ES-I3 (cell line): ENCODE data around the gene GPR61.

Source experiments
- H3K36me3 ChIP-seq: 2 replicates; pipeline ENCODE4 v1.6.1; 2013; ENCODE audit warnings: mild to moderate bottlenecking, low read length, control low read depth, moderate library complexity; ENCODE audit not compliant: insufficient read depth
- H3K4me1 ChIP-seq: 2 replicates; pipeline ENCODE4 v1.6.1; 2013; ENCODE audit warnings: mild to moderate bottlenecking, control low read depth, low read length; ENCODE audit not compliant: insufficient read depth
- H3K9ac ChIP-seq: 2 replicates; pipeline ENCODE4 v1.6.1; 2013; ENCODE audit warnings: low read depth, mild to moderate bottlenecking, low read length, moderate library complexity
- H3K9me3 ChIP-seq: 2 replicates; pipeline ENCODE4 v1.6.1; 2013; ENCODE audit warnings: mild to moderate bottlenecking, low read length, moderate library complexity; ENCODE audit not compliant: control insufficient read depth, insufficient read depth

The GPR61 gene, protein sequence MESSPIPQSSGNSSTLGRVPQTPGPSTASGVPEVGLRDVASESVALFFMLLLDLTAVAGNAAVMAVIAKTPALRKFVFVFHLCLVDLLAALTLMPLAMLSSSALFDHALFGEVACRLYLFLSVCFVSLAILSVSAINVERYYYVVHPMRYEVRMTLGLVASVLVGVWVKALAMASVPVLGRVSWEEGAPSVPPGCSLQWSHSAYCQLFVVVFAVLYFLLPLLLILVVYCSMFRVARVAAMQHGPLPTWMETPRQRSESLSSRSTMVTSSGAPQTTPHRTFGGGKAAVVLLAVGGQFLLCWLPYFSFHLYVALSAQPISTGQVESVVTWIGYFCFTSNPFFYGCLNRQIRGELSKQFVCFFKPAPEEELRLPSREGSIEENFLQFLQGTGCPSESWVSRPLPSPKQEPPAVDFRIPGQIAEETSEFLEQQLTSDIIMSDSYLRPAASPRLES

DNA sequence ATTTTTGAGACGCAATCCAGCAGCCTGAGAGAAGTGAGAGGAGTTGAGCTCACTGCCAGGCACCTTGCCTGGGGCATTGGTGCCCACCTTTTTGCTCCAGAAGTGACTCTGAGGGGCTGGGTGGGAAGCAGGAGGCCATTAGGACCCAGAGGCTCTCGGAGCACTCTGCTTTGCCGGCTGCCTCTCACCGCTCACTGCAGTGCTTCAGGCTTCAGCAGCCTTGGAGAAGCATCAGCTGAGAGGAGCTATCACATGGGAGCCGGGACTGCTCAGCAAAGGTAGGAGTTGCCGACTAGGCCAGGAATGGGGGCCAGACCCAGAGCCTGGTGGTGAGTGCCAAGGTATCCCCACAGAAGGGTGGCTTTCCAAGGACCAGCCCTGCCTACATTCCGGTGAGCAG lies at the start of gene GPR61:
Gene GPR61 (plus strand): TSS at position 197 of the 400 bp plus-strand sequence. CDS start 3,151 bp downstream, outside the sequence.
- Histone ChIP-seq H3K4me1 (peaks cover 10% of the 10 kb centered on the region; the same call in 1 of the 2 replicates), H3K9ac (peak within 1 kb of the TSS; percentile 17; the same call in 1 of the 2 replicates), H3K9me3 (no peaks in the 10 kb centered on the region), H3K36me3 (no peaks in the 10 kb centered on the region)

DNA sequence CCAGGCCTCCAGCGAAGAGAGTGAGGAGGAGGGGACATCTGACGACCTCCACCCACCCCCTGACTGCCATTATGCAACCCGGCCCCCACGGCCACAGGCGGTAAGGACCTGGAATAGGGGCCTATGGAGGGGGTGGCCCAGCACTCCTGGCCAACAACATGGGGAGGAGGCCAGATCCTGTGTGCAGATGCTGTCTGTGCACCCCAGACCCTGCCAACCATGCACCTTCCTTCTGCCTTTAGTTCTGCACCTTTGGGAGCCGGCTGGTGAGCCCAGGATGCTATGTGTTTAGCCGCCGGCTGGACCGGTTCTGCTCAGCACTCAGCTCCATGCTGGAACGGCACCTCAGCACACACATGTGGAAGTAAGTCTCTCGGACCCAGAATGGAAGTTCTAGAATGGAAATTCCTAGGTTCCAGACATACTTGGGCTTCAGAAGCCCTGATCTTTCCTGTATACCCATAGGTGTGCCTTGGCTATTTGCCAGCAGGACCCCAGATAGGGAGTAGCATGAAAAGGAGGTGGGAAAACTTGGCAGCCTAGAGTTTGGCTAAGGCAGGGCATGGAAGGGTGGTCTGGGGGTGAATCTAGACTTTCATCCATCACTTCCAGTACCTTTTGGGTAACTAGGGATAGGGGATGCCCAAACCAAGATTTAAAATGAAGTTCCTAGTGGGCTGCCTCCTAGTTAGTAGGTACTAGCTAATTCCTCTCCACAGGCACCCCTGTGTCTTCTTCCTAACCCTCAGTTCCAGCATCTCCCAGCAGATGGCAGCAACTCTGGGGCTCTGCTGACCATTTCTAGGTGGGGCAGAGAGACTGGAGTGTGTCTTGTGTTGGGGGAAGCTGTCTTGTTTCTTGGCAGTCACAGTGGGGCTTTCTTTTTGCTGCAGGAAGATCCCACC lies 49.4 kb upstream of the GPR61 start:
- no peaks in the 10 kb centered on the region; the same call in 1 of the 2 replicates for H3K36me3 ChIP-seq
- peaks cover 5% of the 10 kb centered on the region; the same call in 1 of the 2 replicates for H3K4me1 ChIP-seq
- no peak overlapping the region for H3K9ac ChIP-seq
- no peaks in the 10 kb centered on the region for H3K9me3 ChIP-seq

DNA sequence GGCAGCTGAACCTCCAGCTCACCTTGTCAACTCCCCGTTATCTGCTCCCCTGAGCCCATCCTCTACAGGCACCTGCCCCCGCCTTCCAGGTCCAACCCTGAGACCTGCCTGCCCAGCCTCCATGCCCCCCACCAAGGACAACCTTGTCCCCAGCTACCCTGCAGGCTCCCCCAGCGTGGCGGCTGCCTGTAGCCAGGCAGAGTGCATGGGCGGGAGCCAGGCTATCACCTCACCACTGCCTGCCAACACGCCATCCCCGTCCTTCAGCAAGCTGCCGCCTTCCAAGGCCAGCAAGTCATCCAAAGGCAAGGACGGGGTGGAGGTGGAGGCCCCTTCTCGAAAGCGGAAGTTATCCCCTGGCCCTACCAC lies 48.8 kb upstream of the GPR61 start:
- Histone ChIP-seq H3K36me3 (no peaks in the 10 kb centered on the region; the same call in 1 of the 2 replicates), H3K9me3 (no peaks in the 10 kb centered on the region), H3K4me1 (peaks cover 4% of the 10 kb centered on the region; the same call in 1 of the 2 replicates), H3K9ac (no peak overlapping the region)

DNA sequence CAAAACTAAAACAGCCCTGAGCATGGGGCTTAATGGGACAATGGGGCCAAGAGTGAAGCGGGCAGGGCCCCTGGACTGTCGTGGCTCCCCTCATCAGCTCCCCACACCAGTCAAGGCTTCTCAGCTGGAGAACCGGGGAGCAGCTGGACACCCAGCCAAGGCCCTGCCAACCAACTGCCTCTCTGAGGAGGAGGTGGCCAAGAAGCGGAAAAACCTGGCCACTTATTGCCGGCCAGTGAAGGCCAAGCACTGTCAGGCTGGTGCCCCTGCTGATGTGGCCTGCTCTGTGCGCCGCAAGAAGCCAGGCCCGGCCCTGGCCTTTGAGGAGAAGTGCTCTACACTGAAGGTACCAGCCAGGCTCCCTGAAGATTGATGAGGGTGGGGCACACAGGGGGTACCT lies 48.3 kb upstream of the GPR61 start:
- Histone ChIP-seq H3K9me3 (no peaks in the 10 kb centered on the region), H3K36me3 (no peaks in the 10 kb centered on the region; the same call in 1 of the 2 replicates), H3K9ac (no peak overlapping the region), H3K4me1 (peaks cover 4% of the 10 kb centered on the region; the same call in 1 of the 2 replicates)

DNA sequence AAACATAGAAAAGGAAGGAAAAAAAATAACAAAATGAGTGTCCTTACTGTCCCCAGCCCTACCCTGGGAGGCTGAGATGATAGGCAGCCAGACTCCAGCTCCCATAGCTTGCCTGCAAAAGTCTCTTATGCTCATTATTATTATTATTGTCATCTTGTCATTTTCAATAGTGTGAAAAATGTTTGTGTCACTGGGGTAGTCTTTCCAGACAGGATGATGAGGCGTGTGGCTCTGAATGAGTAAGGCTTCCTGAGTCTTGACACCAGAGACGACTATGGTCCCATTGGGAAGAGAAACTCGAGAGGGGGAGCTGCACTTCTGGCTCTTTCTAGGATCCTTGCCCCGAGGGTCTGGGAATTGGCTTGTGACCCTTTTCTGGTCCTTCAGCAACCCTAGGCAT lies 46.9 kb upstream of the GPR61 start:
- H3K9me3 ChIP-seq = no peaks in the 10 kb centered on the region
- H3K9ac ChIP-seq = no peak overlapping the region
- peaks cover 9% of the 10 kb centered on the region for H3K4me1 ChIP-seq
- H3K36me3 ChIP-seq = no peaks in the 10 kb centered on the region; the same call in 1 of the 2 replicates

DNA sequence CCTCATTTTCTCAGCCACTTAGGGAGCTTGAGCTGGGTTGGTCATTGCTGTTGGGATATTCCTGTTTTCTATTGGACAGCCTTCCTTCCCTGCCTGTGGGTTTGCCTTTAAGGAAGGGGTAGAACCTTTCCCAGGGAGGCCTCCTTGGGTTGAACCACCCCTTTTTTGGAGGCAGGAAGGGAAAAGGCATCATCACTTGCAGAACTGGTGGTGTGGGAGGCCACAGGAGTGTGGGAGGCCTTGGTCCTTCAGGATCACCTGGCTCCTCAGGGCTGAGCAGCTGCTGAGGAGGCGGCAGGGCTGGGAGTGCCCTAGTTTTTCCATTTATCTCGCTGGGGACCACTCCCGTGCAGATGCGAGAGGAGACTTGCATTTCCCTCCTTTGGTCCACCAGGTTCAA lies 46.4 kb upstream of the GPR61 start:
- Histone ChIP-seq H3K36me3 (no peaks in the 10 kb centered on the region; the same call in 1 of the 2 replicates), H3K9ac (peak overlapping the region; percentile 96; the same call in 1 of the 2 replicates), H3K9me3 (no peaks in the 10 kb centered on the region), H3K4me1 (peaks cover 11% of the 10 kb centered on the region)

DNA sequence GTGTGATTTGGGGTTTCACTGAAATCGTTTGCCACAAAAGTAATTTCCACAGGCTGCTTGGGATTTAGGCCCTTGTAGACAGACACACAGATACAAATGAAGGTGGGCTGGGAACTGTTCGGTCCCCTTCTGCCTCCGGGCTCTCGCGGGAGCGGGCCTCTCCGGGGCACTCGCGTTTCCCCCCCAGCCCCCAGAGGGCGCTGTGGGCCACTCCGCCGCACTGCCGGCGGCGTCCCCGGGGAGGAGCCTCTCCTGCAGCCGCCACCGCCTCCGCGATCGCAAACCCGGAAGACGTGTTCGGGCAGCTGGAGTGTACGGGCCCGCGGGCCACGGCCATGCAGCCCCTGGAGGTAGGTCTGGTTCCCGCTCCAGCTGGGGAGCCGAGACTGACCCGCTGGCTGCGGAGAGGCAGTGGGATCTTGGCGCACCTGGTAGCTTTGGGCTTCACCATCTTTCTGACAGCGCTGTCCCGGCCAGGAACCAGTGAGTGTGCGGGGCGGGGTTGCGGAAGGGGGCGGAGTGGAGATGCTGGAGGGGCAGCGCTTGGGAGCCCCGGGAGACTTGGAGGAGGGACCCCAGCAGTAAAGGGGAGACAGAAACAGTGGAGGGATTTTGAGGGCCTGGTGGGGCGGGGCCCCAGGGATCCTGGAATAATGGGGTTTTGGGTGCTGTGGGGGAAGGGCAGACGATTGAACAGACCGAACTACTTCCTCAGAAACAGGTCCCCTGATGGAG lies 45.7 kb upstream of the GPR61 start, which contains the start of gene CYB561D1:
Gene CYB561D1 (plus strand): TSS at position 290 of the 735 bp plus-strand sequence. CDS start 46 bp downstream, at position 336.
- Histone ChIP-seq H3K4me1 (peaks cover 17% of the 10 kb centered on the region), H3K36me3 (no peaks in the 10 kb centered on the region; the same call in 1 of the 2 replicates), H3K9me3 (no peaks in the 10 kb centered on the region), H3K9ac (peak within 1 kb of the TSS; percentile 96)

DNA sequence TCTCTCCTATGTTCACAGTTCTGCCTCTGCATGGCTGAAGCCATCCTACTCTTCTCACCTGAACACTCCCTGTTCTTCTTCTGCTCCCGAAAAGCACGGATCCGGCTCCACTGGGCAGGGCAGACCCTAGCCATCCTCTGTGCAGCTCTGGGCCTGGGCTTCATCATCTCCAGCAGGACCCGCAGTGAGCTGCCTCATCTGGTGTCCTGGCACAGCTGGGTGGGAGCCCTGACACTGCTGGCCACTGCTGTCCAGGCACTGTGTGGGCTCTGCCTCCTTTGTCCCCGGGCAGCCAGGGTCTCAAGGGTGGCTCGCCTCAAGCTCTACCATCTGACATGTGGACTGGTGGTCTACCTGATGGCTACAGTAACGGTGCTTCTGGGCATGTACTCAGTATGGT lies 43.9 kb upstream of the GPR61 start:
- Histone ChIP-seq H3K36me3 (no peaks in the 10 kb centered on the region), H3K4me1 (peaks cover 19% of the 10 kb centered on the region), H3K9ac (no peak overlapping the region), H3K9me3 (no peaks in the 10 kb centered on the region)

DNA sequence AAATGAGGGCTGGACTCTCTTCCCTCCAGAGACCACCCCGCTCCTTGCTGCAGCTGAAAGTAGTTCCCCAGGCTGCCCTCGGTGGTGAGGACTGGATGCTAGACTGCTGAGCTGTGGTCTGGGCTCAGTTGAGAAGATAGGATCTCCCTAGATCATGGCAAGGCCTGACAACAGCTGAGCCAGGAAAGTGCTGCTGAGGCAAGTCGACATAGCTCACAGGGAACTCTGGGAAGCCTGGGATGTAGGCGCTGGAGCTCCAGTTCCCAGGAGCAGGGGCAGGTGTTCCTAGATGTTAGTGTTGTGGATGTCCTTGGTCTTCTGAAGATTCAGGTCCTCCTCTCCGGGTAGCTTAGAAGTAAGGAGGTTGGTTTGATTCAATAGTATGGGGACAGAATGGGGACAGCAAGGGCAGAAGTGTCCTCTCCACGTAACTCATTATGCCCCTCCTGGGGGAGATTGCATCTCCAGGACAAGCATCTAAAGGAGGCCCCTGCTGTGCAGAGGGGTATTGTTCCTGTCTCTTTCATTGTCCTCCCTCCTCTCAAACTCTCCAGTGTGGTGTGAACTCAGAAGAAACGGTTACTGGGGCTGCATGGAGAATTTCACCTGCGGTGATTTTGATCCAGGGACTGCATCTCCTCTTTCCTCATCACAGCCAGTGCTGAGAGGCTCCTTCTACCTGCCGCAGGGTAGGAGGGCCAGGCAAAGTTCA lies 42.1 kb upstream of the GPR61 start:
- no peaks in the 10 kb centered on the region for H3K36me3 ChIP-seq
- H3K9me3 ChIP-seq = no peaks in the 10 kb centered on the region
- peaks cover 19% of the 10 kb centered on the region for H3K4me1 ChIP-seq
- no peak overlapping the region for H3K9ac ChIP-seq

DNA sequence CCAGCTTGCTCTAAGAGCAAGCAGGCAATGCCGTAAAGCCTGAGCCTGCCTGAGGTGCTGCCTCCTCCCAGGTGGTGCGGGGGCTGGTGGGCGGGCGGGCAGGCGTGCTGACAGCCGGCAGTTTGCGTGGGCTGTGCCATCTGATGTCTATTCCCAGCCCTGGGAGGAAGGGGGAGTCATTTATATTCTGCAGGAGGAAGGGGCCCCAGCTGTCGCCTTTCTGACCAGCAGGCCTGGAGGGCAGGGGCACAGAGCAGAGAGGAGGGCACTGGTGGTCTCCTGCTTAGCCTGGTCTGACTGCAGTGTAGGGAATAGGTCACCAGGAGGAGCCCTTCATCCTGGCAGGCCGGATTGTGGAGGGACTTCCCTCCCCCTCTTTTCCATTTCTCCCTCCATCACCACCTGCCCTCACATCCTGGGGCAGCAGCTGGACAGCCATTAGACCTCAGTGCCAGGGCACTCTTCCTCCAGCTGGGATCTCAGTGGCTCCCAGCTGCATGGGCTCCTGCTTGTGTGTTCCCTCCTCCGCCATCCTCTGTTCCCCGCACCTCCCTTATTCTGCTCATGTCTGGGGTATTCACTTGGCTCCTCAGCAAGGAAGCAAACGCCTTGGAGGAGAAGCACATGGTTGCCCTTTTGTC lies 41.4 kb upstream of the GPR61 start:
- Histone ChIP-seq H3K4me1 (peaks cover 19% of the 10 kb centered on the region), H3K9me3 (no peaks in the 10 kb centered on the region), H3K9ac (no peak overlapping the region), H3K36me3 (no peaks in the 10 kb centered on the region)

DNA sequence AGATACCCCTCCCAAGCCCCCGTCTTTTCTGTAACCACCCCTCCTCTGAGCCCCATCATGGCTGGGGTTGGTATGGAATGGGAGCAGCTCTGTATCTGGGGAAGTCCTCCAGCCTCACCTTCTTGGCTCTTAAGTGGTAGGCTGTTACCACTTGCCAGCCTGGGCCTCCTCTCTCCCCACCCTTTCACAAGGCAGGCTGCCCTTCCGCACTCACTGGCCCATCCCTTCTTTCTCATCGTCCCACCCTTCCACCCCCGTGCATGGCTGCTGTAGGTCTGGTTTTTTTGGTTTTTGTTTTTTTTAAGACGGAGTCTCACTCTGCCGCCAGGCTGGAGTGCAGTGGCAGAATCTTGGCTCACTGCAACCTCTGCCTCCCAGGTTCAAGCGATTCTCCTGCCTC lies 40.6 kb upstream of the GPR61 start:
- Histone ChIP-seq H3K4me1 (peaks cover 15% of the 10 kb centered on the region), H3K36me3 (no peaks in the 10 kb centered on the region), H3K9ac (no peak overlapping the region), H3K9me3 (no peaks in the 10 kb centered on the region)

DNA sequence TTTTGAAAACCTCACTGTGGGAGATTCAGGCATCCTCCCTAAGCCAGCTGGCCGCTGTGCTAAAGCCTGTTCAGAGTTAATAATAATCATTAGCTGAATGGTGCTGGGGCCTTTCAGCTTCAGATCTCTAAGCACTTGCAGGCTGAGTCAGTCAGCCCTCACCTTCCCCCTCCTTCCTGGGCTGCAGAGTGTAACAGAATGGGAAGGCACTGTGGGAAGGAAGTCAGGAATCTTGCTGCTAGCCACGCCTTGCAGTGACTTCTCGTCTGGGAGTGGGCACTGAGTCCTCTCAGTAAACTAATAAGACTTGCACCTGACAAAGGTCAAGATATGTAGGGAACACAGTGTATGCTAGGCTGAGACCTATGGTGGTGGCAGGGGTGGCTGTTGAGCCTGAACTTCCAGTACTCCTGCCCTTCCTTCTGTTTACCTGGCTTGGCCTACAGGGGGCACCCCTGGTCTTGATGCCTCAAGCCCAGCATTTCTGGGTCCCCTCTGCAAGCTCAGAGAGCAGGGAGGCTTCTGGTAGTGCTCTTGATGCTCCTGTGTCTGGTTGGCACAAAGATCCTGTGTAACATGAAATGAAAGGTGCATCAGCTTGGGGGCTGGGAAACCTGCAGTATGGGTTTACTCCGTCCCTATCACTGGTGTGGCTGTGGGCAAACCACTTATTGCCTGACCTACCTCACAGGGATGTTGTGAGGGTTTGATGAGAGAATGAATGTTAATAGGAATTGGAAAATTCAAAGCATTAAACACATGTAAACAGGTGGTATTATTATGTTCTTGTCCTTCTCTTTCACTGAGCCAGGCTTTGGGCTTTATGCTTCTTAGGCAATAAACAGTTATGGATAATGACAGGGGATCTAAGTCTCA lies 39.8 kb upstream of the GPR61 start:
- Histone ChIP-seq H3K9ac (no peak overlapping the region), H3K4me1 (peaks cover 15% of the 10 kb centered on the region), H3K9me3 (no peaks in the 10 kb centered on the region), H3K36me3 (no peaks in the 10 kb centered on the region)
